Neutrophil (primary cell): ENCODE measurements around the gene DNTTIP2.
"Not testable (repeated sequence)": the region's sequence is repeated elsewhere in the genome, so short reads cannot be mapped to it uniquely, and the experiment has no call there.

Source experiments
- H3K27ac ChIP-seq: fragments of 200-600 bp; sonication (generic); 2 replicates; pipeline ENCODE4 v1.5.1; 2016; ENCODE audit warnings: mild to moderate bottlenecking, moderate library complexity
- H3K27me3 ChIP-seq: fragments of 200-600 bp; sonication (generic); 2 replicates; pipeline ENCODE4 v1.6.0; 2016; ENCODE audit warnings: mild to moderate bottlenecking
- H3K36me3 ChIP-seq: fragments of 200-600 bp; sonication (generic); 2 replicates; pipeline ENCODE4 v1.5.1; 2017
- H3K4me1 ChIP-seq, 2 experiments: fragments of 200-600 bp in 1 of 2; sonication (generic) in 1 of 2; 1 replicate in 1 of 2; 2 replicates in 1 of 2; pipeline versions ENCODE4 v1.5.1 to v1.6.1; 2013 to 2016; ENCODE audit warnings: low read depth in 1 of 2, low read length in 1 of 2, mild to moderate bottlenecking in 1 of 2, moderate library complexity in 1 of 2; ENCODE audit not compliant: control insufficient read depth in 1 of 2, insufficient read depth in 1 of 2
- H3K4me3 ChIP-seq, 2 experiments: fragments of 200-600 bp in 1 of 2; sonication (generic) in 1 of 2; 1 replicate in 1 of 2; 2 replicates in 1 of 2; pipeline ENCODE4 v1.5.1; 2013 to 2016; ENCODE audit warnings: low read depth in 1 of 2, low read length in 1 of 2, mild to moderate bottlenecking in 1 of 2, moderate library complexity in 1 of 2
- H3K9me3 ChIP-seq: fragments of 200-600 bp; sonication (generic); 2 replicates; pipeline ENCODE4 v1.5.1; 2016
- CTCF ChIP-seq: fragments of 200-600 bp; sonication (generic); IDR thresholded peaks from 2 replicates; pipeline ENCODE4 v1.5.1; 2016; ENCODE audit warnings: antibody characterized with exemption

DNTTIP2 gene

GRCh38 chr1:93878889-93879586, at the start of gene DNTTIP2:
TSS of gene DNTTIP2 (minus strand) at chr1:93879206. CDS start at chr1:93879148, 58 bp downstream.
- Histone ChIP-seq H3K4me1 (peaks cover 17 to 23% of the 10 kb centered on the region in 2 experiments), H3K27me3 (no peaks in the 10 kb centered on the region), H3K9me3 (no peaks in the 10 kb centered on the region), H3K27ac (peak within 1 kb of the TSS; percentile 88), H3K36me3 (peaks cover 33% of the 10 kb centered on the region), H3K4me3 (peak within 1 kb of the TSS; percentile 72 to 95)
- TF ChIP-seq CTCF = no peak

- no peaks in the 10 kb centered on the region for H3K27me3 ChIP-seq
- H3K4me1 ChIP-seq = no peaks in the 10 kb centered on the region
- no peaks in the 10 kb centered on the region for H3K36me3 ChIP-seq
- no peak for TF ChIP-seq CTCF
- no peaks in the 10 kb centered on the region for H3K9me3 ChIP-seq
- no peak overlapping the region for H3K4me3 ChIP-seq
- H3K27ac ChIP-seq = no peak overlapping the region
Measured at GRCh38 chr1:93925206-93925605, 46.2 kb upstream of the DNTTIP2 start.

GRCh38 chr1:93919780-93920179, 40.8 kb upstream of the DNTTIP2 start:
- H3K27me3 ChIP-seq = no peaks in the 10 kb centered on the region
- TF ChIP-seq CTCF = no peak

GRCh38 chr1:93917302-93917701, 38.3 kb upstream of the DNTTIP2 start:
- TF ChIP-seq CTCF = no peak
- Histone ChIP-seq H3K9me3 (no peaks in the 10 kb centered on the region), H3K4me1 (no peaks in the 10 kb centered on the region), H3K27ac (no peak overlapping the region), H3K36me3 (no peaks in the 10 kb centered on the region), H3K27me3 (no peaks in the 10 kb centered on the region), H3K4me3 (no peak overlapping the region)

More at GRCh38 chr1:93919780-93920179, 40.8 kb upstream of the DNTTIP2 start:
- Histone ChIP-seq H3K9me3 (no peaks in the 10 kb centered on the region), H3K4me1 (no peaks in the 10 kb centered on the region), H3K36me3 (no peaks in the 10 kb centered on the region), H3K4me3 (no peak overlapping the region), H3K27ac (no peak overlapping the region)

- H3K4me3 ChIP-seq, H3K36me3 ChIP-seq, H3K27me3 ChIP-seq, H3K9me3 ChIP-seq, H3K27ac ChIP-seq: not testable (repeated sequence)
- peaks cover 34 to 36% of the 10 kb centered on the region in 2 experiments for H3K4me1 ChIP-seq
Measured at GRCh38 chr1:93910880-93911279, 31.9 kb upstream of the DNTTIP2 start.

GRCh38 chr1:93910305-93910704, 31.3 kb upstream of the DNTTIP2 start:
- Histone ChIP-seq H3K36me3 (no peaks in the 10 kb centered on the region), H3K27ac (peak overlapping the region; percentile 94), H3K27me3 (no peaks in the 10 kb centered on the region), H3K4me3 (peak overlapping the region; percentile 81 to 84), H3K9me3 (no peaks in the 10 kb centered on the region), H3K4me1 (peaks cover 39 to 42% of the 10 kb centered on the region in 2 experiments)
- TF ChIP-seq CTCF = no peak
